DND-41 (cell line): ENCODE data around the gene MARVELD3.
"Not testable (repeated sequence)": the region's sequence is repeated elsewhere in the genome, so short reads cannot be mapped to it uniquely, and the experiment has no call there.

Experiments
- ATAC-seq: fragments of 200-7000 bp; cut with Tn5 transposase; 3 replicates; pipeline ENCODE4 v1.9.1; 2021; ENCODE audit warnings: low read depth; ENCODE audit not compliant: insufficient read depth
- DNase-seq: peaks from one replicate; pipeline ENCODE4 v3.0.0-alpha.2; 2020
- H2AFZ ChIP-seq: 2 replicates; pipeline ENCODE4 v1.6.0; 2012; ENCODE audit warnings: low read depth, low read length
- H3K27ac ChIP-seq: 2 replicates; pipeline ENCODE4 v1.5.1; 2012; ENCODE audit warnings: low read length, inconsistent platforms
- H3K27me3 ChIP-seq: fragments of 200-600 bp; sonication (generic); 2 replicates; pipeline ENCODE4 v1.6.0; 2012; ENCODE audit warnings: low read length, mild to moderate bottlenecking, inconsistent platforms; ENCODE audit not compliant: insufficient read depth, poor library complexity
- H3K36me3 ChIP-seq: 2 replicates; pipeline ENCODE4 v1.5.1; 2012; ENCODE audit warnings: low read length, inconsistent platforms; ENCODE audit not compliant: insufficient read depth
- H3K4me1 ChIP-seq: 2 replicates; pipeline ENCODE4 v1.5.1; 2012; ENCODE audit warnings: mild to moderate bottlenecking, low read length; ENCODE audit not compliant: insufficient read depth
- H3K4me2 ChIP-seq: 2 replicates; pipeline ENCODE4 v1.6.0; 2012; ENCODE audit warnings: mild to moderate bottlenecking, moderate library complexity, low read length, inconsistent platforms; ENCODE audit not compliant: insufficient read depth
- H3K4me3 ChIP-seq, 2 experiments: fragments of 200-600 bp in 1 of 2; shearing (Covaris generic) in 1 of 2; 2 replicates each; pipeline ENCODE4 v1.5.1; 2012 to 2016; ENCODE audit warnings: inconsistent platforms in 2 of 2, low read length in 2 of 2, mild to moderate bottlenecking in 2 of 2, low read depth in 1 of 2, moderate library complexity in 1 of 2
- H3K79me2 ChIP-seq: 2 replicates; pipeline ENCODE4 v1.6.0; 2012; ENCODE audit warnings: low read length, inconsistent platforms; ENCODE audit not compliant: insufficient read depth
- H3K9ac ChIP-seq: 2 replicates; pipeline ENCODE4 v1.6.0; 2012; ENCODE audit warnings: low read depth, mild to moderate bottlenecking, inconsistent platforms, low read length, moderate library complexity
- H3K9me3 ChIP-seq: 2 replicates; pipeline ENCODE4 v1.5.1; 2012; ENCODE audit warnings: low read length, moderate library complexity, mild to moderate bottlenecking, inconsistent platforms; ENCODE audit not compliant: insufficient read depth, severe bottlenecking
- H4K20me1 ChIP-seq: 2 replicates; pipeline ENCODE4 v1.6.0; 2012; ENCODE audit warnings: low read length; ENCODE audit not compliant: insufficient read depth
- CTCF ChIP-seq: IDR thresholded peaks from 2 replicates; pipeline ENCODE4 v1.5.1; 2012; ENCODE audit warnings: borderline replicate concordance, low read length, moderate library complexity, mild to moderate bottlenecking; ENCODE audit not compliant: poor library complexity, severe bottlenecking; ENCODE audit errors: extremely low read depth
- EZH2 ChIP-seq: IDR thresholded peaks from 3 replicates; pipeline ENCODE4 v1.6.1; 2012; ENCODE audit warnings: borderline replicate concordance, low read depth, mild to moderate bottlenecking, moderate library complexity, low read length, inconsistent platforms; ENCODE audit not compliant: severe bottlenecking

MARVELD3 gene

GRCh38 chr16:71584543-71585317 is 41.3 kb upstream of the MARVELD3 start:
- Histone ChIP-seq H3K36me3 (no peaks in the 10 kb centered on the region), H3K27me3 (peaks cover 9% of the 10 kb centered on the region), H3K9me3 (no peaks in the 10 kb centered on the region), H3K27ac (no peak overlapping the region), H3K9ac (no peak overlapping the region), H3K4me3 (no peak overlapping the region), H2AFZ (no peak overlapping the region), H3K4me1 (no peaks in the 10 kb centered on the region), H4K20me1 (no peaks in the 10 kb centered on the region), H3K4me2 (no peak overlapping the region), H3K79me2 (no peaks in the 10 kb centered on the region)
- ATAC-seq, result no peak
- TF ChIP-seq CTCF (no peak), EZH2 (no peak)
- no peak for DNase-seq

- no peaks in the 10 kb centered on the region for H3K79me2 ChIP-seq
- no peak for TF ChIP-seq CTCF
- no peak overlapping the region for H3K4me2 ChIP-seq
- H3K27me3 ChIP-seq, result peaks cover 5% of the 10 kb centered on the region
- DNase-seq (no peak), ATAC-seq (no peak)
- H3K9ac ChIP-seq, result no peak overlapping the region
- H3K27ac ChIP-seq, result no peak overlapping the region
- no peak overlapping the region for H3K4me3 ChIP-seq
- no peaks in the 10 kb centered on the region for H3K4me1 ChIP-seq
- H4K20me1 ChIP-seq, result no peaks in the 10 kb centered on the region
- H3K36me3 ChIP-seq, result no peaks in the 10 kb centered on the region
- H3K9me3 ChIP-seq, result no peaks in the 10 kb centered on the region
- no peak overlapping the region for H2AFZ ChIP-seq
These were observed 40.7 kb upstream of the MARVELD3 start for GRCh38 chr16:71585318-71585703.

- H3K4me2 ChIP-seq, H3K4me1 ChIP-seq, DNase-seq, H3K79me2 ChIP-seq, H4K20me1 ChIP-seq, ATAC-seq, H3K9ac ChIP-seq, H3K36me3 ChIP-seq, H3K4me3 ChIP-seq, H3K27ac ChIP-seq, H3K9me3 ChIP-seq, H2AFZ ChIP-seq, H3K27me3 ChIP-seq: not testable (repeated sequence)
These were observed 36.6 kb upstream of the MARVELD3 start for GRCh38 chr16:71589334-71589733.

- DNase-seq, H3K79me2 ChIP-seq: not testable (repeated sequence)
These were observed 35.9 kb upstream of the MARVELD3 start for GRCh38 chr16:71590071-71590470.

More at GRCh38 chr16:71590071-71590470, 35.9 kb upstream of the MARVELD3 start:
- not testable (repeated sequence) for H3K9me3 ChIP-seq, H3K36me3 ChIP-seq, H3K4me1 ChIP-seq, H4K20me1 ChIP-seq, H3K9ac ChIP-seq, H3K4me3 ChIP-seq, H3K4me2 ChIP-seq, H3K27me3 ChIP-seq, H2AFZ ChIP-seq, H3K27ac ChIP-seq, ATAC-seq
